Measurements from ENCODE around the gene MAPK9. TPM values are rescaled to one million over a fixed set of nuclear protein-coding genes. Genes with fewer than 3 reads are reported as not detected.

The MAPK9 gene
- total and polyA plus RNA-seq, 9 of the 15 experiments (the other 6 are each of a cell fraction or from before 2014, with no cell fraction given) = 4.8 to 58.0 (median 29.9) TPM

DNA sequence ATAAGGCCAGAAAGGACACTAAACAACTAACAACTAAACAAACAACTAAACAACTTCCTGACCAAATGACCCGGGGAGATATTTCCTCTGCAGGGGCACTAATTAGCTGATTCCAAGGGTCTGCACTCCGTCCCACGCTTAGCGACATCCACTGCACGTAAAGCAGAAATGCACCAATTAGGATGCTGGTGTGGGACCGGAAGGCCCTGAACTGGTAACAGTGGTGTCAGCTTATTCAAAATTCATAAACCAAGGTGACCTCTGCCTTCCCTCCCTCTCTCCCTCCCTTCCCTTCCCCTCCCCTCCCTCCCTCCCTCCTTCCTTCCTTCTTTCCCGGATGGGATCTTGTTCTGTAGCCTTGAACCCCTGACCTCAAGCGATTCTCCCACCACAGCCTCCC, 92.5 kb downstream of the MAPK9 start:
- ATAC-seq (no peak), FAIRE-seq (no peak), DNase-seq (ENCODE audit: extremely low read depth in 1 of 4, low spot score in 3 of 4) (no peak)
- no peaks in the 10 kb centered on the region; the same call in 1 of the 2 replicates for H4K20me1 ChIP-seq (replicated peaks; ENCODE audit: control insufficient read depth, insufficient read depth, low read length)
- H3K4me2 ChIP-seq (ENCODE audit: insufficient read depth, low read length) = no peak overlapping the region
- CTCF ChIA-PET (ENCODE audit: low intra/inter-chr PET ratio) = no interaction called here
- H3K27me3 ChIP-seq (ENCODE audit: control insufficient read depth in 2 of 2, insufficient read depth in 2 of 2, low read length in 2 of 2) = peaks cover 14 to 45% of the 10 kb centered on the region in 2 experiments; a peak in 4 of 5 replicates
- H3K36me3 ChIP-seq (ENCODE audit: control insufficient read depth, insufficient read depth, low read length) = no peaks in the 10 kb centered on the region
- POLR2A ChIA-PET = interaction anchor here (0.7 kb wide), 2 partner anchors 134 to 470 kb away, joined by 3 read pairs; no protein-coding TSS in a partner anchor
- intact Hi-C loops (cut with micrococcal nuclease) (no loop called here), in situ Hi-C loops (cut with MboI) (no loop called here)
- no peaks in the 10 kb centered on the region for H3K9me3 ChIP-seq (replicated peaks; ENCODE audit: control insufficient read depth, insufficient read depth, low read depth, low read length)
- no TSS peak for BruUV-seq (replicated peaks)
- TF ChIP-seq PCBP1 (IDR thresholded peaks at IDR 0.05; ENCODE audit: low read depth, low read length, poor library complexity, severe bottlenecking) (no peak), HDAC3 (IDR thresholded peaks at IDR 0.05; ENCODE audit: borderline replicate concordance, partially characterized antibody) (no peak), YBX1 (IDR thresholded peaks at IDR 0.05) (no peak), ZC3H4 (CRISPR knock-in tag; IDR thresholded peaks at IDR 0.05; ENCODE audit: borderline replicate concordance) (no peak), HLTF (IDR thresholded peaks at IDR 0.05) (no peak), POLR2AphosphoS2 (IDR thresholded peaks at IDR 0.05; ENCODE audit: low read length) (no peak), SMARCB1 (IDR thresholded peaks at IDR 0.05; ENCODE audit: insufficient read length, low read depth) (no peak), RUNX1 (IDR thresholded peaks at IDR 0.05; ENCODE audit: low read depth) (no peak), KDM1A (IDR thresholded peaks at IDR 0.05) (no peak), ZFPM2 (CRISPR knock-in tag; IDR thresholded peaks at IDR 0.05) (no peak), NR3C1 (CRISPR knock-in tag; IDR thresholded peaks at IDR 0.05) (no peak), HMGN3 (IDR thresholded peaks at IDR 0.05; ENCODE audit: borderline replicate concordance, extremely low read depth, insufficient read length, low read depth, low read length) (no peak), CBX3 (IDR thresholded peaks at IDR 0.05; ENCODE audit: borderline replicate concordance in 1 of 2, low read length in 2 of 2) (no peak), CHCHD3 (CRISPR knock-in tag; IDR thresholded peaks at IDR 0.05) (no peak), ZNF124 (CRISPR knock-in tag; IDR thresholded peaks at IDR 0.05) (no peak), ZNF263 (CRISPR knock-in tag; IDR thresholded peaks at IDR 0.05; ENCODE audit: borderline replicate concordance) (no peak), NFIX (CRISPR knock-in tag; IDR thresholded peaks at IDR 0.05; ENCODE audit: low read depth) (no peak)
- TF ChIP-seq, protein P1, sequence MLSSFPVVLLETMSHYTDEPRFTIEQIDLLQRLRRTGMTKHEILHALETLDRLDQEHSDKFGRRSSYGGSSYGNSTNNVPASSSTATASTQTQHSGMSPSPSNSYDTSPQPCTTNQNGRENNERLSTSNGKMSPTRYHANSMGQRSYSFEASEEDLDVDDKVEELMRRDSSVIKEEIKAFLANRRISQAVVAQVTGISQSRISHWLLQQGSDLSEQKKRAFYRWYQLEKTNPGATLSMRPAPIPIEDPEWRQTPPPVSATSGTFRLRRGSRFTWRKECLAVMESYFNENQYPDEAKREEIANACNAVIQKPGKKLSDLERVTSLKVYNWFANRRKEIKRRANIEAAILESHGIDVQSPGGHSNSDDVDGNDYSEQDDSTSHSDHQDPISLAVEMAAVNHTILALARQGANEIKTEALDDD (IDR thresholded peaks at IDR 0.05) = no peak
- TF ChIP-seq, protein P2, sequence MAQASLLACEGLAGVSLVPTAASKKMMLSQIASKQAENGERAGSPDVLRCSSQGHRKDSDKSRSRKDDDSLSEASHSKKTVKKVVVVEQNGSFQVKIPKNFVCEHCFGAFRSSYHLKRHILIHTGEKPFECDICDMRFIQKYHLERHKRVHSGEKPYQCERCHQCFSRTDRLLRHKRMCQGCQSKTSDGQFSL (CRISPR knock-in tag; IDR thresholded peaks at IDR 0.05) = no peak
- TF ChIP-seq, protein P2 (tag; IDR thresholded peaks at IDR 0.05) = no peak
- H3K9me1 ChIP-seq (ENCODE audit: control insufficient read depth, insufficient read depth, low read length) = no peaks in the 10 kb centered on the region
- H3K4me3 ChIP-seq = no peak overlapping the region
- 23% methylated on average over 8 of the region's 8 CpGs for WGBS (ENCODE audit: insufficient coverage, low coverage, missing lambda C conversion rate)
- no peaks in the 10 kb centered on the region for H3K79me2 ChIP-seq (ENCODE audit: control insufficient read depth, insufficient read depth, low read length)
- H3K4me1 ChIP-seq (replicated peaks in 1 of 2; ENCODE audit: control insufficient read depth in 2 of 2, insufficient read depth in 2 of 2, low read length in 2 of 2) = peaks cover 0 to 7% of the 10 kb centered on the region in 2 experiments; a peak in 2 of 5 replicates
- H3K27ac ChIP-seq (ENCODE audit: extremely low read depth, low read depth, low read length) = no peak overlapping the region
- H3K9ac ChIP-seq (ENCODE audit: insufficient read depth in 1 of 2, low read depth in 2 of 2, low read length in 2 of 2) = no peak overlapping the region
- no peak overlapping the region for H2AFZ ChIP-seq (ENCODE audit: low read depth, low read length)

All from K562 (cell line).